Peyer's patch (tissue), 4 donors: Measurements from ENCODE around the gene CA9. TPM values are rescaled to one million over a fixed set of nuclear protein-coding genes. Genes with fewer than 3 reads are reported as not detected.
A peak's percentile ranks its signal among the peaks of the same experiment; 100 is the strongest.

Source experiments
- DNase-seq, 3 donors: peaks; one replicate each; pipeline ENCODE4 v3.0.0-alpha.2; 2017 to 2019
- H3K27ac ChIP-seq, 4 donors: fragments of 200-600 bp; sonication (generic); one replicate each; pipeline ENCODE4 v1.5.1; 2016 to 2019
- H3K27me3 ChIP-seq, 2 donors: fragments of 200-600 bp; sonication (generic); one replicate each; pipeline ENCODE4 v1.5.1; 2019
- H3K36me3 ChIP-seq, 3 donors: fragments of 200-600 bp; sonication (generic); one replicate each; pipeline ENCODE4 v1.5.1; 2016 to 2019
- H3K4me1 ChIP-seq, 4 donors: fragments of 200-600 bp; sonication (generic); one replicate each; pipeline ENCODE4 v1.5.1; 2016 to 2019
- H3K4me3 ChIP-seq, 4 donors: fragments of 200-600 bp; sonication (generic); 1 replicate in 3 of 4; 2 replicates in 1 of 4; pipeline ENCODE4 v1.5.1; 2016 to 2019; ENCODE audit warnings: mild to moderate bottlenecking in 1 of 4
- H3K9me3 ChIP-seq, 4 donors: fragments of 200-600 bp; sonication (generic); one replicate each; pipeline ENCODE4 v1.5.1; 2016 to 2019; ENCODE audit warnings: mild to moderate bottlenecking in 1 of 4
- POLR2A ChIP-seq, 2 donors: fragments of 450-650 bp; IDR thresholded peaks; one replicate each; pipeline ENCODE4 v1.5.1; 2017; ENCODE audit warnings: antibody characterized with exemption in 2 of 2, mild to moderate bottlenecking in 2 of 2, moderate library complexity in 2 of 2
- total RNA-seq, 4 donors: library from RNA; depleted of rRNA; stranded (reverse); fragments of >200 nt; gene quantifications; one replicate each; pipeline ENCODE4 v1.1.0, GENCODE V29; 2016
- TF ChIP-seq, protein P1 (sequence below), 6 experiments: fragments of 450-650 bp in 4 of 6; fragments of 200-600 bp in 2 of 6; sonication (generic) in 1 of 6; IDR thresholded peaks; one replicate each; pipeline ENCODE4 v1.5.1; 2017 to 2019; ENCODE audit warnings: antibody characterized with exemption in 6 of 6, mild to moderate bottlenecking in 3 of 6, moderate library complexity in 1 of 6

CA9 gene
- total RNA-seq, 4 donors from 2014 or later: 1.6 to 6.3 (median 5.2) TPM

DNA sequence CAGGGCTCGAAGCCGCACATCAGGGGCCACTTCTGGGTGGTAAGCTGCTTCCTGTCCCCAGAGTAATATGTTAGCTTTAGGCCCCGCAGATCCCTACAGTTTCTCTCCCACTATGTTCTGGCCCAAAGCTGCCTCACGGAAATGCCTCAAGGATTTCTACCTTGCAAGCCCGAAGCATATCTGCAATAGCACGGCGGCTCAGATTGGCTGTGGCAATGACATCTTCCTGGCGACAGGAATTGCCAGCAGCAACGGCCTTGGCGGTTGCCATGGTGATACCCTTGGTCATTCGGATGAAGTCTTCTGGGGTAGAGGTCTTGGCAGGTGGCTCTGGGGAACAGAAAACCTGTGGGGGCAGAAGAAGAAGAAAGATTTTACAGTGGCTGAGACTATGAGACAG lies 26.3 kb downstream of the CA9 start:
- Histone ChIP-seq H3K27ac (no peak overlapping the region), H3K27me3 (no peaks in the 10 kb centered on the region), H3K9me3 (no peaks in the 10 kb centered on the region), H3K4me1 (peaks cover 0 to 14% (median 0%) of the 10 kb centered on the region in 4 donors), H3K36me3 (peaks cover 0 to 84% (median 0%) of the 10 kb centered on the region in 3 donors), H3K4me3 (no peak overlapping the region)
- TF ChIP-seq, protein P1, sequence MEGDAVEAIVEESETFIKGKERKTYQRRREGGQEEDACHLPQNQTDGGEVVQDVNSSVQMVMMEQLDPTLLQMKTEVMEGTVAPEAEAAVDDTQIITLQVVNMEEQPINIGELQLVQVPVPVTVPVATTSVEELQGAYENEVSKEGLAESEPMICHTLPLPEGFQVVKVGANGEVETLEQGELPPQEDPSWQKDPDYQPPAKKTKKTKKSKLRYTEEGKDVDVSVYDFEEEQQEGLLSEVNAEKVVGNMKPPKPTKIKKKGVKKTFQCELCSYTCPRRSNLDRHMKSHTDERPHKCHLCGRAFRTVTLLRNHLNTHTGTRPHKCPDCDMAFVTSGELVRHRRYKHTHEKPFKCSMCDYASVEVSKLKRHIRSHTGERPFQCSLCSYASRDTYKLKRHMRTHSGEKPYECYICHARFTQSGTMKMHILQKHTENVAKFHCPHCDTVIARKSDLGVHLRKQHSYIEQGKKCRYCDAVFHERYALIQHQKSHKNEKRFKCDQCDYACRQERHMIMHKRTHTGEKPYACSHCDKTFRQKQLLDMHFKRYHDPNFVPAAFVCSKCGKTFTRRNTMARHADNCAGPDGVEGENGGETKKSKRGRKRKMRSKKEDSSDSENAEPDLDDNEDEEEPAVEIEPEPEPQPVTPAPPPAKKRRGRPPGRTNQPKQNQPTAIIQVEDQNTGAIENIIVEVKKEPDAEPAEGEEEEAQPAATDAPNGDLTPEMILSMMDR (IDR thresholded peaks at IDR 0.05): no peak
- TF ChIP-seq POLR2A (IDR thresholded peaks at IDR 0.05): no peak
- peak in 1 of 3 donors; percentile 13 for DNase-seq

DNA sequence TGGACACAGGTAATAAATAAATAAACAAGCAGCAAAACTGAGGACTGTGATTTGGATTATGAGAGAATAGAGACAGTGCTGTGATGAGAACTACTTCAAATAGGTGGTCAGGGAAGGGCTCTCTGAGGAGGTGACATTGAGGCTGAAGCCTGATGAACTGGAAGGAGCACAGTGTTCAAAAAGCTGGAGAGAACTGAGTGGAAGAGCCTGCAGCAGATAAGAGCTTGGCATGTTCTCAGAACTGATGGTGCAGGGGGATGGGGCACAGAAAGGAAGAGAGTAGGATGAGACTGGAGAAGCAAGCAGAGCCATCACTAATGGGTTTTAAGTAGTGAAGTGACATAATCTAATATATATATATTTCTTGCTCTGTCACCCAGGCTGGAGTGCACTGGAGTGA lies 27.2 kb downstream of the CA9 start:
- H3K27ac ChIP-seq: no peak overlapping the region

DNA sequence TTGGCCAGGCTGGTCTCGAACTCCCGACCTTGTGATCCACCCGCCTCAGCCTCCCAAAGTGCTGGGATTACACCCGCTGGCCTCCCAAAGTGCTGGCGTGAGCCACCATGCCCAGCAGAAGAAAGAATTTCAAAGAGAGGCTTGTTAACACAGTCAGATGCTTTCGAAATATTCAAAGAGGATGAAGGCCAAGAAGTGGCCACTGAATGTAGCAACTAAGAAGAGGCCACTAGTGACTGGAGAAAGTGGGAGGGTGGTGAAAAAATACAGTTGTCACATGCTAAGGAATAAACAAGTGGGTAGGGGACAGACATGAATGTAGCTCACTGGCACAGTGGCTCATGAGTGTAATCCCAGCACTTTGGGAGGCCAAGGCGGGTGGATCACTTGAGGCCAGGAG lies 29.0 kb downstream of the CA9 start:
- Histone ChIP-seq H3K9me3 (no peaks in the 10 kb centered on the region), H3K27ac (no peak overlapping the region), H3K36me3 (peaks cover 0 to 100% (median 0%) of the 10 kb centered on the region in 3 donors), H3K4me1 (no peaks in the 10 kb centered on the region), H3K27me3 (no peaks in the 10 kb centered on the region), H3K4me3 (no peak overlapping the region)
- TF ChIP-seq, protein P1 (IDR thresholded peaks at IDR 0.05): no peak
- TF ChIP-seq POLR2A (IDR thresholded peaks at IDR 0.05): no peak
- DNase-seq: no peak

More for the DNA sequence above, 27.2 kb downstream of the CA9 start:
- peaks cover 0 to 14% (median 0%) of the 10 kb centered on the region in 4 donors for H3K4me1 ChIP-seq
- no peaks in the 10 kb centered on the region for H3K27me3 ChIP-seq
- no peak overlapping the region for H3K4me3 ChIP-seq
- DNase-seq: no peak
- peaks cover 0 to 93% (median 0%) of the 10 kb centered on the region in 3 donors for H3K36me3 ChIP-seq
- TF ChIP-seq POLR2A (IDR thresholded peaks at IDR 0.05): no peak
- no peaks in the 10 kb centered on the region for H3K9me3 ChIP-seq

DNA sequence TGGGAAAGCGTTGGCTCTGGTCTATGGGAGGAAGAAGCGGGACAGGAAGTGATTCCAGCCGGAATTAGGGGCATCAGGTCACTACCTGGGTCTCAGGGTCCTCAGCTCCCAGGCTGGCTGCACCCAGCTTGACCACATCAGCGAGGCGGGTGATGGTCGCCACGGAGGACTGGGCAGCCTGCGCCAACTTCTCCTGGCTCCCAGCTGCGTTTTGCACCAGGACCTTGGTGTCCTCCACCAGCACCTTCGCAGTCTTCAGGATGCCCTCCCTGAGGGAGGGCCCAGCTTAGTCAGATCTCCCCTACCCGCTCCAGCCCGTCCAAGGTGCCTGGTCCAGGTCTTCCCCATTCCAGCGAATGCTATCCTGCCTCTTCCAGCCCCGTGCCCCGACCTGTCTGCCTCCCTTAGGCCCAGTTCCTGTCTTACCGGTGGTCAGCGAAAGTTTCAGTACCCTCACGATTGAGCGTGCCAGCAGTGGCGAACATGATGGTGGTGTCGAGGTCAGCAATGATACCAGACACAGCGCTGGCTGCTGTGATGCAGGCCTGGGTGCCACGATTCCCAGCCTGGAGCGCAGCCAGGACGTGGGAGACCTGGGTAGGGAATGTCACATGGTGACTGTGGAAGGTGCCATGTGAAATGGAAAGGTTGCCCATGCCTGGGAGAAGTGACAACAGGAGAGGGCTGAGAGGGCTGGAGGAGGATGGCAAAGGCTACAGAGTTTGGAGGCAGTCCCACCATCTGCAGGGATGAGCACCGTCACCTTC lies 30.4 kb downstream of the CA9 start:
- Histone ChIP-seq H3K27me3 (no peaks in the 10 kb centered on the region), H3K36me3 (peaks cover 0 to 100% (median 0%) of the 10 kb centered on the region in 3 donors)

DNA sequence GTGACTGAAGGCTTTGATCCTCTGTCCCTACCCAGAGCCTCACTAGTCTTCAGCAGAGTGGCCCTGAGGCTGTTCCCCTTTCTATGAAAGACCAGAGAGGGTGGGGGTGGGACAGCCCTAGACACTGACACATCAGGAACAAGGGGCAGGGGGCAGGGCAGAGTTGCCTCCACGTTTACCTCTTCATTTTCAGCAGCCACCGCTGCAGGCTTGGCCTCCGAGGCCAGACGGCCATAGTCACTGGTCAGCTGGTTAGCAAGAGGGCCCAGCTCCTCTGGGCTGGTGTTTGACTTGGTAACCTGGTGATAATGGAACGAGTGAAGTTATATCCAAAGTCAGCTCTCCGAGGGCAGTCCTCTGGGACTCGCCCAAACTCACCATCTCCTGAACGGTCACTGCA lies 31.6 kb downstream of the CA9 start:
- no peak overlapping the region for H3K4me3 ChIP-seq
- H3K9me3 ChIP-seq: no peaks in the 10 kb centered on the region
- no peaks in the 10 kb centered on the region for H3K27me3 ChIP-seq
- peaks cover 0 to 93% (median 0%) of the 10 kb centered on the region in 3 donors for H3K36me3 ChIP-seq
- no peaks in the 10 kb centered on the region for H3K4me1 ChIP-seq
- H3K27ac ChIP-seq: no peak overlapping the region
- no peak for DNase-seq
- TF ChIP-seq, protein P1 (IDR thresholded peaks at IDR 0.05): no peak
- no peak for TF ChIP-seq POLR2A (IDR thresholded peaks at IDR 0.05)

More for the DNA sequence above, 30.4 kb downstream of the CA9 start:
- no peak for DNase-seq
- H3K4me1 ChIP-seq: no peaks in the 10 kb centered on the region
- TF ChIP-seq, protein P1 (IDR thresholded peaks at IDR 0.05): no peak
- no peak for TF ChIP-seq POLR2A (IDR thresholded peaks at IDR 0.05)
- no peak overlapping the region for H3K27ac ChIP-seq
- no peak overlapping the region for H3K4me3 ChIP-seq
- H3K9me3 ChIP-seq: no peaks in the 10 kb centered on the region

DNA sequence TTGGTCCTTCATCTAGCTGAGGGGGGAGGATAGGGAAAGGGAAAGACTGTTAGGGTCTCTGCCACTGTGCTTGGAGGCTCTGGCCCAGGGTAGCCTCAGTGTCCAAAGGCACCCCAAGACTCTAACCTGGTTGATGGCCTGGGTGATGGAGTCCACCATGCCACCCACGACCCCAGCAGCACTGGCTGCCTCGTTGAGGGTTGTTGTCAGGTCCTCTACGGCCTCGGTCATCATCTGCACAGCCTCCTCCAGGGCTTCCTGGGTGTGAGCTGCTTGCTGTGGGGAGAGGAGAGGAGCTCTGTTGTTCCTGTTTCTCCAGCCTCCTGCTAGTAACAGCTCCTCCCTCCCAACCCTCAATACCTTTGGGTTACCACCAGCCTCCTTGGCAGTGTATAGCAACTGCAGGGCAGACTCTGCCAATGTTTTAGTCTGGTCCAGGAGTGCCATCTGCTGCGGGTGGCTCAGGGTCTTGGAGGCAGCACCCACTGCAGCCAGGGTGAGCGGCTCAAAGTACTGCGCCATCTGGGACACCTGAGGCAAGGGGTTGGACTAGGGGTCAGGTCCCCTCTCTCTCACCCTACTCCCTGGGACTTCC lies 32.2 kb downstream of the CA9 start:
- H3K4me1 ChIP-seq: no peaks in the 10 kb centered on the region
- H3K4me3 ChIP-seq: no peak overlapping the region
- no peak for DNase-seq
- no peak overlapping the region for H3K27ac ChIP-seq
- H3K9me3 ChIP-seq: no peaks in the 10 kb centered on the region
- peaks cover 0 to 93% (median 0%) of the 10 kb centered on the region in 3 donors for H3K36me3 ChIP-seq
- no peak for TF ChIP-seq POLR2A (IDR thresholded peaks at IDR 0.05)
- no peaks in the 10 kb centered on the region for H3K27me3 ChIP-seq
